GM12801 (cell line): ENCODE data around the gene DHRS9.

Source experiments
- TF ChIP-seq, protein P1 (sequence below): IDR thresholded peaks from one replicate; pipeline ENCODE4 v1.5.1; 2011; ENCODE audit warnings: control low read depth; ENCODE audit not compliant: insufficient read length; ENCODE audit errors: extremely low read depth

DHRS9 gene

GRCh38 chr2:169119851-169120250 is 50.5 kb downstream of the DHRS9 start:
- TF ChIP-seq, protein P1, sequence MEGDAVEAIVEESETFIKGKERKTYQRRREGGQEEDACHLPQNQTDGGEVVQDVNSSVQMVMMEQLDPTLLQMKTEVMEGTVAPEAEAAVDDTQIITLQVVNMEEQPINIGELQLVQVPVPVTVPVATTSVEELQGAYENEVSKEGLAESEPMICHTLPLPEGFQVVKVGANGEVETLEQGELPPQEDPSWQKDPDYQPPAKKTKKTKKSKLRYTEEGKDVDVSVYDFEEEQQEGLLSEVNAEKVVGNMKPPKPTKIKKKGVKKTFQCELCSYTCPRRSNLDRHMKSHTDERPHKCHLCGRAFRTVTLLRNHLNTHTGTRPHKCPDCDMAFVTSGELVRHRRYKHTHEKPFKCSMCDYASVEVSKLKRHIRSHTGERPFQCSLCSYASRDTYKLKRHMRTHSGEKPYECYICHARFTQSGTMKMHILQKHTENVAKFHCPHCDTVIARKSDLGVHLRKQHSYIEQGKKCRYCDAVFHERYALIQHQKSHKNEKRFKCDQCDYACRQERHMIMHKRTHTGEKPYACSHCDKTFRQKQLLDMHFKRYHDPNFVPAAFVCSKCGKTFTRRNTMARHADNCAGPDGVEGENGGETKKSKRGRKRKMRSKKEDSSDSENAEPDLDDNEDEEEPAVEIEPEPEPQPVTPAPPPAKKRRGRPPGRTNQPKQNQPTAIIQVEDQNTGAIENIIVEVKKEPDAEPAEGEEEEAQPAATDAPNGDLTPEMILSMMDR, result no peak

- TF ChIP-seq, protein P1, result no peak
These were observed 60.4 kb downstream of the DHRS9 start for GRCh38 chr2:169129703-169130243.

DNA sequence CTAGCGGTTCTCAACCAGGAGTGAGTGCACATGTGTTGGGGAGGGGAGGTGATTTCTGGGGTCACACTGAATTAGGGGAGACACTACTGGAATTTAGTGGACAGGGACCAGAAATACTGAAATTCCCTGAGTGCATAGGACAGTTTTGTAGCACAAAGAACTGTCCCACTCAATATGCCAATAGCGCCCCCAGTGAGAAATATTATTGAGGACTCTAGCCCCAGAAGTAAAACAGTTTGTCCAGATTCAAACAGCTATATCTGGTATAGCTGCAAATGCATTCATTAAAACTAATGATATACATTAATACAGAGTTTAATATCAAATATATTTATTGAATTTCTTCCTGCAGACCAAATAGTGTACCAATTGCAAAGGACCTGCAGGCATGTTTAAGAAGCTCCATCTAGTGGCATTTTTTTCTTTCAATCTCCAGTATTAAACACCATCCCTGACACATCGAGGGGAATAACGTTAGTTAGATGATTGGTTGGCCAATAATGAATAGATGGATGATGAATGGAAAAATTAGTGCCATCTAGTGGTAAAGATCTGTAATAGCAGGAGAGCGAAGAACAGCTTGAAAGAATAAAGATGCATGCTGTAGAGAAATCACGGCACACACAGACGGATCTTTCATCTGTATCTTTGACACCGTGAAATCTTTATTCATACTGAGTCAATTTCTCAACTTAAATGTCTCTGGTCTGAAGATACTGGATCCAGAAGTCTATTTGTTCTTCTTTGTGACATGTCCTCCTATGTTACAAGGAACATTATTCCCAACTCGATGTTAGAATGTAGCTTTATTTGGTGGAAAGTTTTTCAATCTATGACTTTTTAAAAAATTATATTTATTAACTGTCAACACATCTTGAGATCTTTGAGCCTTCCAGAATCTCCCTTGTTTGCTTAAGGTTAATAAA is 62.5 kb downstream of the DHRS9 start:
- TF ChIP-seq, protein P1, result no peak

DNA sequence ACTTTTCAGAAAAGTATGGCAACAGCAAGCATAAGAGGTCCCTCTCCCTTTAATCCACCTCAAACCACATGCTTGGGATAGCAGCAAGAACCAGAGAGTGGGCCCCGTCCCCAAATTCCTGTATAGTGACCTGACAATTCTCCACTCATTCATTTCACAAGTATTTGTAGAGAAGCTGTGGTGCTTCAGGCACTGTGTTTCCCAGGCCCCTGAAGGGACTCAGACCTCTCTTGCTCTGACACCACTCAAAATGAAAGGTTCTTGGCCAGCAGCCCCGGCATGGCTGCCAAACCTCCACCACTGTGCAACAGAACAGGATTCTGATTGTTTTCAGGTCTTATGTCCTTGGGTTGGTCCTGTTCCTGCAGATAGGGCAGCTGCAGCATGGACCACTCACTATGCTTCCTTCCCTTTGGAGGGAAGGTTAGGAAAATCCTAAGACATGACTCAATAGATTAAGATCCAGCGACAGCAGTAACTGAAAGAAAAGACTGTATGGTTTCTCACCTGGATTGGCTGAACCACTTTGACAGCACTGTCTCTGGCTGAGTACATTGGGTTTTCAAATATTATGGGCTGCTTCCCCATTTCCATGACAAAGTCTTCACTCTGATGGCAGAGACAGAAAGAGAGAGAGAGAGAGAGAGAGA is 67.6 kb downstream of the DHRS9 start:
- TF ChIP-seq, protein P1, result no peak

GRCh38 chr2:169137924-169138323 is 68.6 kb downstream of the DHRS9 start:
- TF ChIP-seq, protein P1, result no peak

GRCh38 chr2:169139145-169139544 is 69.8 kb downstream of the DHRS9 start:
- TF ChIP-seq, protein P1, result no peak

GRCh38 chr2:169139993-169140767 is 70.8 kb downstream of the DHRS9 start:
- TF ChIP-seq, protein P1, result no peak
